ENCODE measurements around the gene ARID5B. TPM values are rescaled to one million over a fixed set of nuclear protein-coding genes. Genes with fewer than 3 reads are reported as not detected.

The ARID5B gene
- total RNA-seq, 2 experiments from 2014 or later: 71.1 to 73.9 TPM

GRCh38 chr10:61992059-61992460 lies 90.6 kb downstream of the ARID5B start:
- Mint-ChIP-seq H3K36me3 (ENCODE audit: low read depth) (peaks cover 52% of the 10 kb centered on the region), H3K4me1 (peaks cover 83% of the 10 kb centered on the region), H3K27me3 (no peaks in the 10 kb centered on the region), H3K4me3 (peak overlapping the region; percentile 69), H3K27ac (peak overlapping the region; percentile 91), H3K9me3 (peaks cover under 1% of the 10 kb centered on the region)
- ChIA-PET POLR2A (interaction anchor here (1.2 to 13.5 kb wide), 19 partner anchors 9 to 252 kb away, joined by 4 to 355 read pairs (median 18); partner anchors contain the start of gene ARID5B), CTCF (interaction anchor here (2.0 to 3.3 kb wide), 7 partner anchors 30 to 253 kb away, joined by 7 to 32 read pairs (median 10); partner anchors contain the start of gene ARID5B)
- DNase-seq: no peak

- Mint-ChIP-seq H3K4me3 (peak overlapping the region; percentile 69), H3K4me1 (peaks cover 76% of the 10 kb centered on the region), H3K27ac (peak overlapping the region; percentile 91), H3K36me3 (ENCODE audit: low read depth) (peaks cover 55% of the 10 kb centered on the region), H3K9me3 (peaks cover 2% of the 10 kb centered on the region), H3K27me3 (no peaks in the 10 kb centered on the region)
- ChIA-PET CTCF (interaction anchor here (0.7 to 3.3 kb wide), 11 partner anchors 27 to 252 kb away, joined by 3 to 32 read pairs (median 8); partner anchors contain the start of gene ARID5B), POLR2A (interaction anchor here (0.7 to 13.5 kb wide), 25 partner anchors 9 to 251 kb away, joined by 3 to 355 read pairs (median 9); partner anchors contain the start of gene ARID5B)
- peak; percentile 75 for DNase-seq
Observed at GRCh38 chr10:61992671-61993668, 91.5 kb downstream of the ARID5B start.

- H3K27ac Mint-ChIP-seq: peak overlapping the region; percentile 91
- POLR2A ChIA-PET: interaction anchor here (1.1 to 13.5 kb wide), 22 partner anchors 9 to 250 kb away, joined by 3 to 355 read pairs (median 14); partner anchors contain the start of gene ARID5B
- CTCF ChIA-PET: interaction anchor here (0.7 to 3.3 kb wide), 10 partner anchors 26 to 251 kb away, joined by 3 to 32 read pairs (median 8); partner anchors contain the start of gene ARID5B
- H3K9me3 Mint-ChIP-seq: peaks cover 2% of the 10 kb centered on the region
- no peaks in the 10 kb centered on the region for H3K27me3 Mint-ChIP-seq
- peaks cover 61% of the 10 kb centered on the region for H3K36me3 Mint-ChIP-seq (ENCODE audit: low read depth)
- DNase-seq: no peak
- peaks cover 72% of the 10 kb centered on the region for H3K4me1 Mint-ChIP-seq
- peak overlapping the region; percentile 69 for H3K4me3 Mint-ChIP-seq
Observed at GRCh38 chr10:61993711-61994401, 92.4 kb downstream of the ARID5B start.

- Mint-ChIP-seq H3K36me3 (ENCODE audit: low read depth) (peaks cover 68% of the 10 kb centered on the region), H3K4me3 (peak overlapping the region; percentile 69), H3K27ac (peak overlapping the region; percentile 91), H3K9me3 (peaks cover 2% of the 10 kb centered on the region), H3K27me3 (no peaks in the 10 kb centered on the region), H3K4me1 (peaks cover 70% of the 10 kb centered on the region)
- POLR2A ChIA-PET: interaction anchor here (0.8 to 13.5 kb wide), 13 partner anchors 8 to 190 kb away, joined by 3 to 355 read pairs (median 9); partner anchors contain the start of gene ARID5B
- no peak for DNase-seq
- CTCF ChIA-PET: interaction anchor here (1.8 to 3.3 kb wide), 2 partner anchors 93 to 98 kb away, joined by 7 to 32 read pairs; partner anchors contain the start of gene ARID5B
Observed at GRCh38 chr10:61994405-61995219, 93.1 kb downstream of the ARID5B start.

- Mint-ChIP-seq H3K4me1 (peaks cover 69% of the 10 kb centered on the region), H3K4me3 (no peak overlapping the region), H3K36me3 (ENCODE audit: low read depth) (peaks cover 69% of the 10 kb centered on the region), H3K9me3 (peaks cover 2% of the 10 kb centered on the region), H3K27me3 (no peaks in the 10 kb centered on the region), H3K27ac (peak overlapping the region; percentile 32)
- CTCF ChIA-PET: interaction anchor here (1.3 kb wide), 1 partner anchor 93 kb away, joined by 3 read pairs; no protein-coding TSS in a partner anchor
- POLR2A ChIA-PET: interaction anchor here (0.8 to 13.5 kb wide), 7 partner anchors 35 to 96 kb away, joined by 3 to 315 read pairs (median 6); partner anchors contain the start of gene ARID5B
- DNase-seq: no peak
Observed at GRCh38 chr10:61995220-61995503, 93.7 kb downstream of the ARID5B start.

- Mint-ChIP-seq H3K36me3 (ENCODE audit: low read depth) (peaks cover 74% of the 10 kb centered on the region), H3K27ac (no peak overlapping the region), H3K4me3 (no peak overlapping the region), H3K27me3 (no peaks in the 10 kb centered on the region), H3K9me3 (peaks cover 2% of the 10 kb centered on the region), H3K4me1 (peaks cover 56% of the 10 kb centered on the region)
- ChIA-PET POLR2A (interaction anchor here (1.0 to 1.5 kb wide), 2 partner anchors 11 to 16 kb away, joined by 4 to 6 read pairs; no protein-coding TSS in a partner anchor), CTCF (no interaction called here)
- DNase-seq: no peak
Observed at GRCh38 chr10:61998937-61999336, 97.4 kb downstream of the ARID5B start.

- DNase-seq: no peak
- no peak overlapping the region for H3K27ac Mint-ChIP-seq
- peaks cover 56% of the 10 kb centered on the region for H3K4me1 Mint-ChIP-seq
- no peaks in the 10 kb centered on the region for H3K27me3 Mint-ChIP-seq
- peaks cover 2% of the 10 kb centered on the region for H3K9me3 Mint-ChIP-seq
- CTCF ChIA-PET: interaction anchor here (1.5 kb wide), 1 partner anchor 35 kb away, joined by 3 read pairs; no protein-coding TSS in a partner anchor
- POLR2A ChIA-PET: interaction anchor here (0.6 kb wide), 1 partner anchor 36 kb away, joined by 3 read pairs; no protein-coding TSS in a partner anchor
- H3K36me3 Mint-ChIP-seq (ENCODE audit: low read depth): peaks cover 84% of the 10 kb centered on the region
- no peak overlapping the region for H3K4me3 Mint-ChIP-seq
Observed at GRCh38 chr10:62000037-62000603, 98.6 kb downstream of the ARID5B start.

GRCh38 chr10:62000726-62001125 lies 99.2 kb downstream of the ARID5B start:
- CTCF ChIA-PET: interaction anchor here (1.5 kb wide), 1 partner anchor 34 kb away, joined by 3 read pairs; no protein-coding TSS in a partner anchor
- DNase-seq: no peak
- Mint-ChIP-seq H3K4me1 (peaks cover 56% of the 10 kb centered on the region), H3K9me3 (peaks cover 2% of the 10 kb centered on the region), H3K36me3 (ENCODE audit: low read depth) (peaks cover 84% of the 10 kb centered on the region), H3K27me3 (no peaks in the 10 kb centered on the region), H3K4me3 (no peak overlapping the region), H3K27ac (no peak overlapping the region)
- POLR2A ChIA-PET: interaction anchor here (0.6 to 1.4 kb wide), 2 partner anchors 22 to 35 kb away, joined by 3 to 4 read pairs; no protein-coding TSS in a partner anchor

- H3K27me3 Mint-ChIP-seq: no peaks in the 10 kb centered on the region
- H3K36me3 Mint-ChIP-seq (ENCODE audit: low read depth): peaks cover 89% of the 10 kb centered on the region
- peak overlapping the region; percentile 5 for H3K4me3 Mint-ChIP-seq
- POLR2A ChIA-PET: interaction anchor here (0.8 to 1.8 kb wide), 7 partner anchors 8 to 102 kb away, joined by 3 to 8 read pairs (median 4); partner anchors contain the start of gene ARID5B
- H3K9me3 Mint-ChIP-seq: peaks cover 4% of the 10 kb centered on the region
- peak overlapping the region; percentile 9 for H3K27ac Mint-ChIP-seq
- CTCF ChIA-PET: no interaction called here
- H3K4me1 Mint-ChIP-seq: peaks cover 59% of the 10 kb centered on the region
- DNase-seq: no peak
Observed at GRCh38 chr10:62001898-62002297, 100.4 kb downstream of the ARID5B start.

GRCh38 chr10:62002753-62003152 lies 101.3 kb downstream of the ARID5B start:
- CTCF ChIA-PET: interaction anchor here (0.6 kb wide), 1 partner anchor 59 kb away, joined by 4 read pairs; no protein-coding TSS in a partner anchor
- no peaks in the 10 kb centered on the region for H3K27me3 Mint-ChIP-seq
- peaks cover 2% of the 10 kb centered on the region for H3K9me3 Mint-ChIP-seq
- H3K4me3 Mint-ChIP-seq: no peak overlapping the region
- H3K36me3 Mint-ChIP-seq (ENCODE audit: low read depth): peaks cover 89% of the 10 kb centered on the region
- peak overlapping the region; percentile 10 for H3K27ac Mint-ChIP-seq
- no peak for DNase-seq
- H3K4me1 Mint-ChIP-seq: peaks cover 61% of the 10 kb centered on the region
- POLR2A ChIA-PET: interaction anchor here (0.9 to 1.8 kb wide), 5 partner anchors 9 to 101 kb away, joined by 3 to 8 read pairs (median 6); partner anchors contain the start of gene ARID5B

- H3K4me1 Mint-ChIP-seq: peaks cover 58% of the 10 kb centered on the region
- H3K27me3 Mint-ChIP-seq: no peaks in the 10 kb centered on the region
- H3K36me3 Mint-ChIP-seq (ENCODE audit: low read depth): peaks cover 89% of the 10 kb centered on the region
- H3K4me3 Mint-ChIP-seq: no peak overlapping the region
- ChIA-PET CTCF (interaction anchor here (0.9 to 1.7 kb wide), 4 partner anchors 15 to 241 kb away, joined by 3 to 6 read pairs (median 6); no protein-coding TSS in a partner anchor), POLR2A (interaction anchor here (1.3 to 1.8 kb wide), 3 partner anchors 11 to 15 kb away, joined by 6 to 9 read pairs (median 6); no protein-coding TSS in a partner anchor)
- H3K9me3 Mint-ChIP-seq: peaks cover 2% of the 10 kb centered on the region
- H3K27ac Mint-ChIP-seq: no peak overlapping the region
- DNase-seq: no peak
Observed at GRCh38 chr10:62004042-62004441, 102.5 kb downstream of the ARID5B start.

Data from activated CD4-positive, alpha-beta memory T cell treated with anti-CD3 and anti-CD28 coated beads, Interleukin-2, amount 10 ng/mL, durations not matched to agents 7 days and 5 days (primary cell).